Keratinocyte (primary cell): ENCODE data around the gene PAX2. TPM values are rescaled to one million over a fixed set of nuclear protein-coding genes. Genes with fewer than 3 reads are reported as not detected.

ENCODE experiments used
- DNase-seq: peaks from one replicate; pipeline ENCODE4 v3.0.0-alpha.2; 2011; ENCODE audit warnings: low read depth, missing footprints, low spot score
- FAIRE-seq: peaks from 2 replicates; lab custom pipeline; 2011; peaks lifted over from hg19 to GRCh38; lab: Jason Lieb, UNC
- H2AFZ ChIP-seq: 2 replicates; pipeline ENCODE4 v1.6.0; 2012; ENCODE audit warnings: low read length, control low read depth, inconsistent platforms; ENCODE audit not compliant: control insufficient read depth
- H3K27ac ChIP-seq: 2 replicates; pipeline ENCODE4 v1.5.1; 2011; ENCODE audit warnings: low read length; ENCODE audit not compliant: control insufficient read depth, insufficient read depth
- H3K27me3 ChIP-seq: 3 replicates; pipeline ENCODE4 v1.6.0; 2011; ENCODE audit warnings: low read length; ENCODE audit not compliant: control insufficient read depth, insufficient read depth; ENCODE audit errors: extremely low read depth
- H3K36me3 ChIP-seq, 2 experiments: 2 replicates in 1 of 2; 3 replicates in 1 of 2; pipeline ENCODE4 v1.5.1; 2011; ENCODE audit warnings: low read length in 2 of 2, mild to moderate bottlenecking in 1 of 2; ENCODE audit not compliant: control insufficient read depth in 2 of 2, insufficient read depth in 2 of 2; ENCODE audit errors: extremely low read depth in 1 of 2
- H3K4me1 ChIP-seq: 3 replicates; pipeline ENCODE4 v1.5.1; 2011; ENCODE audit warnings: low read length; ENCODE audit not compliant: control insufficient read depth, insufficient read depth; ENCODE audit errors: extremely low read depth
- H3K4me2 ChIP-seq: 3 replicates; pipeline ENCODE4 v1.6.0; 2011; ENCODE audit warnings: low read depth, low read length; ENCODE audit not compliant: control insufficient read depth, insufficient read depth; ENCODE audit errors: extremely low read depth
- H3K4me3 ChIP-seq, 3 experiments: fragments of 200-600 bp in 1 of 3; sonication (generic) in 1 of 3; 2 replicates in 2 of 3; 3 replicates in 1 of 3; pipeline ENCODE4 v1.5.1; 2011 to 2016; ENCODE audit warnings: low read length in 3 of 3, mild to moderate bottlenecking in 3 of 3, control low read depth in 2 of 3, inconsistent platforms in 1 of 3, low read depth in 1 of 3, mixed read lengths in 1 of 3, mixed run types in 1 of 3, moderate library complexity in 1 of 3; ENCODE audit not compliant: control insufficient read depth in 2 of 3, insufficient read depth in 2 of 3; ENCODE audit errors: extremely low read depth in 1 of 3
- H3K79me2 ChIP-seq: 2 replicates; pipeline ENCODE4 v1.6.0; 2012; ENCODE audit warnings: low read length; ENCODE audit not compliant: control insufficient read depth, insufficient read depth
- H3K9ac ChIP-seq: 3 replicates; pipeline ENCODE4 v1.6.0; 2011; ENCODE audit warnings: low read length; ENCODE audit not compliant: control insufficient read depth, insufficient read depth; ENCODE audit errors: extremely low read depth
- H3K9me1 ChIP-seq: 3 replicates; pipeline ENCODE4 v1.6.0; 2011; ENCODE audit warnings: low read length; ENCODE audit not compliant: control insufficient read depth, insufficient read depth; ENCODE audit errors: extremely low read depth
- H3K9me3 ChIP-seq: 2 replicates; pipeline ENCODE4 v1.5.1; 2012; ENCODE audit warnings: low read depth, low read length; ENCODE audit not compliant: control insufficient read depth
- H4K20me1 ChIP-seq: 3 replicates; pipeline ENCODE4 v1.6.0; 2011; ENCODE audit warnings: low read length; ENCODE audit not compliant: control insufficient read depth, insufficient read depth; ENCODE audit errors: extremely low read depth
- EZH2 ChIP-seq: IDR thresholded peaks from one replicate; pipeline ENCODE4 v1.6.1; 2012; ENCODE audit warnings: inconsistent platforms, mild to moderate bottlenecking, low read length, moderate library complexity
- dilution Hi-C: fragments of 300-500 bp; cut with MboI; formaldehyde crosslinking; loops from one replicate; pipeline ENCODE4 v1.7.0; 2020; ENCODE audit warnings: low sequenced_read_pairs; ENCODE audit not compliant: extremely low pct_ligation_motif_present
- polyA plus RNA-seq, 5 experiments: library from polyadenylated mRNA; depleted of rRNA in 3 of 5; stranded (reverse) in 3 of 5; stranded (forward) in 1 of 5; unstranded in 1 of 5; fragments of >200 nt; gene quantifications; 1 replicate in 1 of 5; 2 replicates in 3 of 5; 3 replicates in 1 of 5; pipeline versions ENCODE4 v1.2.1 to v1.2.3, GENCODE V29; 2011 to 2012; ENCODE audit warnings: missing spikeins in 2 of 5, low read depth in 1 of 5, low replicate concordance in 1 of 5
- TF ChIP-seq, protein P1 (sequence below), 3 experiments: IDR thresholded peaks in 1 of 3; conservative IDR thresholded peaks in 1 of 3; optimal IDR thresholded peaks in 1 of 3; 2 replicates in 2 of 3; 3 replicates in 1 of 3; pipeline versions ENCODE3 to v1.5.1; 2011; ENCODE audit warnings: low read length in 3 of 3, mild to moderate bottlenecking in 3 of 3, moderate library complexity in 2 of 3, control low read depth in 1 of 3, inconsistent platforms in 1 of 3; ENCODE audit not compliant: insufficient read depth in 2 of 3; ENCODE audit errors: extremely low read depth in 1 of 3

The PAX2 gene
- polyA plus RNA-seq, 1 donor (not counting 4 experiments of a cell fraction or from before 2014, with no cell fraction given) = not detected

DNA sequence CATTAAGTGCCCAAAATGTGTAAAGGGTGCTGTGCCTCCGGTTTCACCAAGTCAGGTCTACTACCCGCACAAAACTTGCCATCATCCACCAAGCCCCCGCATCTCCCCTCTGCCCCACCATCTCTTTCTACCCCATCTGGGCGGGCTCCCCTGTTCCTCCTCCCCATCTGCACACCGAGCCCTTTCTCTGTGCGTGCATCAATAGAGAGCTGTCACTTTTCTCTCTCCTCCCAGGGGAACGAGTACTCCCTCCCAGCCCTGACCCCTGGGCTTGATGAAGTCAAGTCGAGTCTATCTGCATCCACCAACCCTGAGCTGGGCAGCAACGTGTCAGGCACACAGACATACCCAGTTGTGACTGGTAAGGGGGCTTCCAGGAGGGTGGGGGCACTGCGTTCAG, 63.5 kb downstream of the PAX2 start:
- no peak overlapping the region for H3K27ac ChIP-seq
- no peaks in the 10 kb centered on the region for H3K79me2 ChIP-seq
- H3K4me1 ChIP-seq = no peaks in the 10 kb centered on the region
- no peak overlapping the region for H3K9ac ChIP-seq
- dilution Hi-C loops = no loop called here
- FAIRE-seq = no peak
- H3K9me3 ChIP-seq = no peaks in the 10 kb centered on the region
- TF ChIP-seq, protein P1, sequence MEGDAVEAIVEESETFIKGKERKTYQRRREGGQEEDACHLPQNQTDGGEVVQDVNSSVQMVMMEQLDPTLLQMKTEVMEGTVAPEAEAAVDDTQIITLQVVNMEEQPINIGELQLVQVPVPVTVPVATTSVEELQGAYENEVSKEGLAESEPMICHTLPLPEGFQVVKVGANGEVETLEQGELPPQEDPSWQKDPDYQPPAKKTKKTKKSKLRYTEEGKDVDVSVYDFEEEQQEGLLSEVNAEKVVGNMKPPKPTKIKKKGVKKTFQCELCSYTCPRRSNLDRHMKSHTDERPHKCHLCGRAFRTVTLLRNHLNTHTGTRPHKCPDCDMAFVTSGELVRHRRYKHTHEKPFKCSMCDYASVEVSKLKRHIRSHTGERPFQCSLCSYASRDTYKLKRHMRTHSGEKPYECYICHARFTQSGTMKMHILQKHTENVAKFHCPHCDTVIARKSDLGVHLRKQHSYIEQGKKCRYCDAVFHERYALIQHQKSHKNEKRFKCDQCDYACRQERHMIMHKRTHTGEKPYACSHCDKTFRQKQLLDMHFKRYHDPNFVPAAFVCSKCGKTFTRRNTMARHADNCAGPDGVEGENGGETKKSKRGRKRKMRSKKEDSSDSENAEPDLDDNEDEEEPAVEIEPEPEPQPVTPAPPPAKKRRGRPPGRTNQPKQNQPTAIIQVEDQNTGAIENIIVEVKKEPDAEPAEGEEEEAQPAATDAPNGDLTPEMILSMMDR (optimal IDR thresholded peaks at IDR 0.05 in 1 of 3, IDR thresholded peaks at IDR 0.05 in 1 of 3, conservative IDR thresholded peaks at IDR 0.05 in 1 of 3; ENCODE audit: extremely low read depth in 1 of 3, insufficient read depth in 2 of 3, low read length in 3 of 3) = no peak
- no peak for TF ChIP-seq EZH2
- no peak overlapping the region for H3K4me2 ChIP-seq
- DNase-seq = no peak
- no peaks in the 10 kb centered on the region for H3K9me1 ChIP-seq
- no peak overlapping the region for H3K4me3 ChIP-seq
- no peak overlapping the region for H2AFZ ChIP-seq
- peaks cover 54% of the 10 kb centered on the region for H3K27me3 ChIP-seq
- H3K36me3 ChIP-seq = no peaks in the 10 kb centered on the region
- H4K20me1 ChIP-seq = no peaks in the 10 kb centered on the region

DNA sequence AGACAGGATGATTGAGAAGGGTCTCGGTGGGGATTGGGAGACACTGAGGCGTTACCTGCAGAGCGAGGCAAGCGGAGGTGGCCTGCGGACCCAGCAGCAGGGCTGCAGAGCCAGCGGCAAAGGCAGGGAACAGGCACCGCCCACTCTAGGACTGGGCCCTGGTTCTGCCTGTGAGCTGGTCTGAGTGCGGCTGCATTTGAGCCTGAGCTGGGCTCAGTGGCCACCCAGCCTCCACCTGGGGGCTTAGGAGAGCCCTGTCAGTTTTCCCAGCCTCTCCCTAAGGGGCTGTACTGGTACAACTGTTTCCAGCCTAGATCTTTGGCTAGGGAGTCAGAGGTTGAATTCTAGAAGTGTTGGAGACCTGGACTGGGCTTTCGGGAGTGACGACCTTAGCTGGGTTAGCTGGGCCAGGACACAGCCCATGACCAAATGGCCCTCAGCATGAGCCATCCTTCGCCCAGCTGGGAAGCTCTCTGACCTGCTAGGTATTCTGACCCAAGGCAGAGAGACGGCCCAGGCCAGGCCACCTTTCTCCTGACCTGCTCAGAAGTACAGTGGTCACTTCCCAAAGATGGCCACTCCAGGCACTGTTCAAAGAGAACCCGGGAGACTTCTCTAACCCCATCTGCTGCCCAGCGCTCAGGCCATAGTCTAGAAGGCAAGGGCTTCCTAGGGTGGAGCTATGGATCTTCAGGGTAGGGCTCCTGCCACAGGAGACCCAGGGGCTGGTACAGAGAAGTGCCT, 64.9 kb downstream of the PAX2 start:
- Histone ChIP-seq H4K20me1 (no peaks in the 10 kb centered on the region), H3K27me3 (peaks cover 52% of the 10 kb centered on the region), H3K4me1 (no peaks in the 10 kb centered on the region), H3K27ac (no peak overlapping the region), H3K9me3 (no peaks in the 10 kb centered on the region), H3K9ac (no peak overlapping the region), H3K79me2 (no peaks in the 10 kb centered on the region), H3K9me1 (no peaks in the 10 kb centered on the region), H3K4me2 (no peak overlapping the region), H2AFZ (no peak overlapping the region), H3K36me3 (no peaks in the 10 kb centered on the region), H3K4me3 (no peak overlapping the region)
- TF ChIP-seq, protein P1 (optimal IDR thresholded peaks at IDR 0.05 in 1 of 3, IDR thresholded peaks at IDR 0.05 in 1 of 3, conservative IDR thresholded peaks at IDR 0.05 in 1 of 3; ENCODE audit: extremely low read depth in 1 of 3, insufficient read depth in 2 of 3, low read length in 3 of 3) = no peak
- TF ChIP-seq EZH2 = no peak
- dilution Hi-C loops = no loop called here
- DNase-seq (no peak), FAIRE-seq (no peak)
